ENCODE measurements around the gene PACS1.
A peak's percentile ranks its signal among the peaks of the same experiment; 100 is the strongest.
"Not testable (repeated sequence)": the region's sequence is repeated elsewhere in the genome, so short reads cannot be mapped to it uniquely, and the experiment has no call there.

The PACS1 gene

DNA sequence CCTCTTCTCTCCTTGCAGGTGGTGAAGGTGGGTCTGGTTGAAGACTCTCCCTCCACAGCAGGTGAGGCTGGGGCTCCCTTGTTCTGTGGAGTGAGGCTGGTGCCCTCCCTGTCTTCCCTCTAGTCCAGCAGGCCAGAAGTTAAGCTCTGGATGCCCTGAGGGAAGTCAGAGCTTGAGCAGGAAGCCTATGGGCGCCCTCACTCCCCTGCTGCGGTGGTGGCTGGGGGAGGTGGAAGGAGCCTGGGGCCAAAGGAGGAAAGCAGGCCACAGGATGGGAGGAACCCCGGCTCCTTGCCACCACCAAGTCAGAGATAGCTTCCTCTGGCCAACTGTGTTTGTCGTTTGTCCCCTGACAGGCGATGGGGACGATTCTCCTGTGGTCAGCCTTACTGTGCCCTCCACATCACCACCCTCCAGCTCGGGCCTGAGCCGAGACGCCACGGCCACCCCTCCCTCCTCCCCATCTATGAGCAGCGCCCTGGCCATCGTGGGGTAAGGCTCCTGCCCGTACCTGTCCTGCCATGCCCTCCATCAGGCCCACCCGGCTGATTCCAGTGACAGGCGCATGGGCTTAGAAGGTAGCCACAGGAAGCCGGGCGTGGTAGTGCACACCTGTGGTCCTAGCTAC lies 168.8 kb downstream of the PACS1 start:
- Histone ChIP-seq H3K27me3 (ENCODE audit: control insufficient read depth, insufficient read depth, low read length) (no peaks in the 10 kb centered on the region), H3K36me3 (ENCODE audit: control insufficient read depth, insufficient read depth, low read length) (peaks cover 17% of the 10 kb centered on the region), H3K4me1 (ENCODE audit: control insufficient read depth, insufficient read depth, low read length) (no peaks in the 10 kb centered on the region), H3K9ac (ENCODE audit: low read length) (no peak overlapping the region), H3K4me3 (ENCODE audit: low read length) (no peak overlapping the region), H3K27ac (ENCODE audit: low read depth, low read length) (no peak overlapping the region)

DNA sequence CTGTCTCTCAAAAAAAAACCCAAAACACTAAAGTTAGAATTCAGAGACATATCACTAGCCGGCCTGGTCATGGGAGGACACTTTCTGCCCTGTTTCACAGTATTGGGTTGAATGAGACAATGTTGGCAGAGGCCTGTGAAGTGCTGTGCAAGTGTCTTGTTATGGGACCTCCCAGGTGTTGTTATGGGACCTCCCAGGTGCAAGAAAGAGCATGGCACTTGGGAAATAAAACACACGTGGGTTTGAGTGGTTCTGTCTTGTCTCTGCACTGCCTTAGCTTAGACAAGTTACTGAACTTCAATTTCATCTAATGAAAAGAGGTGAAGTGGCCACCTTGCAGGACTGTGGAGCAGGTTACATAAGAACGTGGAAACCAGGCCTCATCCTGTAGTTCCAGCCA lies 169.4 kb downstream of the PACS1 start:
- H3K4me1 ChIP-seq (ENCODE audit: control insufficient read depth, insufficient read depth, low read length), result no peaks in the 10 kb centered on the region
- no peaks in the 10 kb centered on the region for H3K27me3 ChIP-seq (ENCODE audit: control insufficient read depth, insufficient read depth, low read length)
- no peak overlapping the region for H3K27ac ChIP-seq (ENCODE audit: low read depth, low read length)
- H3K4me3 ChIP-seq (ENCODE audit: low read length), result no peak overlapping the region
- H3K9ac ChIP-seq (ENCODE audit: low read length), result no peak overlapping the region
- H3K36me3 ChIP-seq (ENCODE audit: control insufficient read depth, insufficient read depth, low read length), result peaks cover 14% of the 10 kb centered on the region

DNA sequence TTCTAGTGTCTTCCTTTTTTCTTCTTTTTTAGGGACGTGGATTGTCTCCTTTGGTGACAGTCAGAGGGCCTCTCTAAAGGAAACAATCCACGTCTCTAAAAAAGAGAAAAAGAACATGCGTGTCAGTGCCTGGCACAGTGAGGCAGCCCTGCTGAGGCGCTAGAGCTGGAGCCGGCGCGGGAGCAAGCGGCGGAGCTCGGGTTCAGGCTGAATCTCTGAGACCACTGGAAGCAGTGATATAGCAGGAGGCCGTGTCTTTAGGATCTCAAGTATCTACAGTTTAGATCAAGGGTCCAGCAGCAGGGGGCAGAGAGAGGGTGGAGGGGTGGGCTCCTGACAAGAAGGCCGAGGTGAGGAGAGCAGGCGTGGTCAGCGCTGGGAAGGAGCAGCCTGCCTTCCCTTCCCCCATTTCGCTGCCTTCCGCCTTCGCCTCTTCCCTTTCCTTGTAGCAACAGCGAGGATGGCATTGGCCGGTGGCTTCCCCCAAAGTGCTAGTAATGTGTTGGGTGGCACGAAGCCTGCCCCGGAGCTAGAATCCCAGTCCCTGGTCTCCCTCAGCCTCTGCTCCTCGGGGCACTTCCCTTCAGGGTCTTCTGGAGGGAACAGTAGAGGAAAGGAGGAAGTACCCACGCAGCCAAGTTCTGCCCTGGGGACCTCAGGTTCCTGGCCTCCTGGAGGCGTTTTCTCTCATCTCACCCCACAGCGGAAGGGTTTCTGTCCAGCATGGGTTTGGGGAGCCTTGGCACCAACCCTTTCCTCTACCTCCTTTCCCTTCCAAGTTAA lies 170.1 kb downstream of the PACS1 start:
- Histone ChIP-seq H3K27me3 (ENCODE audit: control insufficient read depth, insufficient read depth, low read length) (no peaks in the 10 kb centered on the region), H3K36me3 (ENCODE audit: control insufficient read depth, insufficient read depth, low read length) (peaks cover 10% of the 10 kb centered on the region), H3K27ac (ENCODE audit: low read depth, low read length) (no peak overlapping the region), H3K4me1 (ENCODE audit: control insufficient read depth, insufficient read depth, low read length) (no peaks in the 10 kb centered on the region), H3K4me3 (ENCODE audit: low read length) (no peak overlapping the region), H3K9ac (ENCODE audit: low read length) (no peak overlapping the region)

DNA sequence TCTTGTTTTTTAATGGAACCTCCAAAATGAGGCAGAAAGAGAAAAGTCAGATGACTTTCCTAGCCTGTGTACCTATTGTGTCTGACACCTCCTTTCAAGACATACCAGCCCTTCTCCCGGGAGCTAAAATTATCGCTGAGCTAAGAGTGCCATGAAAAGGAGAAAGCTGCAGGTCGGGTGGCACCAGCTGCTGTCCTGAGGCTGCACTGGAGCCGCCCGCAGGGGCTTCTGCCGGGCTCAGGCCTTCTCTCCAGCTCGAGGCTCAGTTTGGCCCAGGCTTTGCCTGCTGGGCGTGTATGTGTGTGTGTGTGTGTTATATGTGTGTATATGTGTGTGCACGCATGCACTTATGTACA lies 170.7 kb downstream of the PACS1 start:
- Histone ChIP-seq H3K4me1 (ENCODE audit: control insufficient read depth, insufficient read depth, low read length) (no peaks in the 10 kb centered on the region), H3K36me3 (ENCODE audit: control insufficient read depth, insufficient read depth, low read length) (peaks cover 4% of the 10 kb centered on the region), H3K27me3 (ENCODE audit: control insufficient read depth, insufficient read depth, low read length) (no peaks in the 10 kb centered on the region), H3K27ac (ENCODE audit: low read depth, low read length) (no peak overlapping the region), H3K4me3 (ENCODE audit: low read length) (no peak overlapping the region), H3K9ac (ENCODE audit: low read length) (no peak overlapping the region)

DNA sequence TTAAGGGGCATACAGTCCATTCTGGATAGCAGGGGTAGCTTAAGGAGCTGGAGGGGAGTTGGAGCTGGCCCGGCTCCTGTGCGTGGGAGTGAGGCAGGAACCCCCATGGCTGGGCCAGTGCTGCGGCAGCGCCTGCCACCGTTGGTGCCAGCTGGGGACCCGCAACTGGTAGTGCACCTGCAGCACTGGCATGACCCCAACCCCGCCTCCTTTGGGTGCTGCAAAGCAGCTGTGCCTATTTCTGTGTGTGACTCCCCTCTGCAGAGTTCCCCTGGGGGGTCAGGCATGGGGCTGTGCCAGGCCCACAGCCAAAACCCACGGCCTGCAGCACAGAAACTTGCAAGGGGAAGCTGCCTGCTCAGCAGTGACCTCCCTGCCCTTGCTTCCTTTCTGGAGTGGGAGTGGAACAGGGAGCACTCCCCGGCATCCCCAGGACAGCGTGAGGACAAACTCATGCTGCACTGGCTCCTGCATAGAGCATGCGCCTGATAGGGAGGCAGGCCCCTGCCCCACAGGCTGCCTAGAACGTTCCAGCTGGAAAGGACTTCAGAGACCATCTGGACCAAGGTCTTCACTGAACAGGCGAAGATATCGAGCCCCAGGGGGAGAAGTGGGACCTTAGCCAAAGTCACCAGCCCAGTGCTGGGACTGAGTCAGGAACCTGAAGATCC lies 172.2 kb downstream of the PACS1 start:
- Histone ChIP-seq H3K27ac (ENCODE audit: low read depth, low read length) (no peak overlapping the region), H3K36me3 (ENCODE audit: control insufficient read depth, insufficient read depth, low read length) (peaks cover 3% of the 10 kb centered on the region), H3K9ac (ENCODE audit: low read length) (no peak overlapping the region)

DNA sequence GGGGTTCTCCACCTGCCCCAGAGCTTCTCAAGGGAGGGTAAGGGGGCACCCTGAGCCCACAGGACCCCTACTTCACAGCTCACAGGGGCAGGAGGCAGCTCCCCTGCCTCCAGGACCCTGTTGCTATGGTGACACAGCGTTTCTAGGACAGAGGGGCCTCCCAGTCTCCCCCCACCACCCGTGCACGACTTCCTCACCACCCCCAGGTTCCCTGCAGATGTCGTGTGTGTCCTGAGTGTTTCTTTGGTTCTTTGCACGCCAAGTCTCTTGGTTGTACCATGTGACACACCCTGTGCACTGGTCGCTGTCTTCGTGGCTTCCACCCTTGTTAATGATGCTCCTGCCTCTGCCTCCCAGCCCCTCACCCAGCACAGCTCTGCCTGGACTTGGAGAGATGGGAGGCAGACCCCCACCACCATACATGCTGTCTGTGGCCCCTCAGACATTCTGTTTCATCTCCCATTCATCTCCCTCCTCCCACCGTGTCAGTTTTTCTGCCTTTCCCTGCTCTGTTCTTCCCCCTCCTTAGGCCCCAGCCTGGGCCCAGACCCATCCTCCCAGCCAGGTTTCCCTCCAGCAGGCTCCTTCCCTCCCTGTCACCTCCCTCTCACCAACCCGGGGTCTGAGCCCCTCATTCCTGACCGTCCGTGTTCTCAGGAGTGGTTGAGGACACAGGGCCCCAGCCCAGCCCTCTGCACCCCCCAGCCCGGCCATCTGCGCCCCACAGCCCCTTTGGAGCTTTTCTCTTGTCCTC lies 173.9 kb downstream of the PACS1 start:
- Histone ChIP-seq H3K4me1 (ENCODE audit: control insufficient read depth, insufficient read depth, low read length) (no peaks in the 10 kb centered on the region), H3K36me3 (ENCODE audit: control insufficient read depth, insufficient read depth, low read length) (peaks cover 5% of the 10 kb centered on the region), H3K4me3 (ENCODE audit: low read length) (no peak overlapping the region), H3K9ac (ENCODE audit: low read length) (no peak overlapping the region), H3K27me3 (ENCODE audit: control insufficient read depth, insufficient read depth, low read length) (no peaks in the 10 kb centered on the region), H3K27ac (ENCODE audit: low read depth, low read length) (no peak overlapping the region)

More for the DNA sequence above, 172.2 kb downstream of the PACS1 start:
- Histone ChIP-seq H3K4me1 (ENCODE audit: control insufficient read depth, insufficient read depth, low read length) (no peaks in the 10 kb centered on the region), H3K27me3 (ENCODE audit: control insufficient read depth, insufficient read depth, low read length) (no peaks in the 10 kb centered on the region), H3K4me3 (ENCODE audit: low read length) (no peak overlapping the region)

DNA sequence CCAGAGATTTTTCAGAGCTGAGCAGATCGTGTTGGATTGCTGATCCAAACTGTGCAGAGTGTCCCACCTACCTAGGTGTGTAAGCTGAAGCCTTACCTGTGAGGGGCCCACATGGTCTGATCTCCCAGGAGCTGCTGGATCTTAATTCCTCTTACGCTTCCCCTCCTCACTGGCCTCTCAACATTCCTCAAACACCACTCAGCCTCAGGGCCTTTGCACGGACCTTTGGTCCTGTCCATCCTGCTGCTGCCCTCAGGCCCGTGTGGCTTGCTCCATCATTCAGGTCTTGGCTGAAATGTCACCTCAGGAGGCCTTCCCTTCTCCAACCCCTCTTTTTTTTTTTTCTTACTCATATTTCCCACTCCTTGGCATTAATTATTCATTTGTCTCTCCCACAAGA lies 177.2 kb downstream of the PACS1 start:
- peaks cover 5% of the 10 kb centered on the region for H3K36me3 ChIP-seq (ENCODE audit: control insufficient read depth, insufficient read depth, low read length)
- no peak overlapping the region for H3K9ac ChIP-seq (ENCODE audit: low read length)
- no peaks in the 10 kb centered on the region for H3K4me1 ChIP-seq (ENCODE audit: control insufficient read depth, insufficient read depth, low read length)
- no peak overlapping the region for H3K4me3 ChIP-seq (ENCODE audit: low read length)
- H3K27ac ChIP-seq (ENCODE audit: low read depth, low read length), result no peak overlapping the region
- no peaks in the 10 kb centered on the region for H3K27me3 ChIP-seq (ENCODE audit: control insufficient read depth, insufficient read depth, low read length)

DNA sequence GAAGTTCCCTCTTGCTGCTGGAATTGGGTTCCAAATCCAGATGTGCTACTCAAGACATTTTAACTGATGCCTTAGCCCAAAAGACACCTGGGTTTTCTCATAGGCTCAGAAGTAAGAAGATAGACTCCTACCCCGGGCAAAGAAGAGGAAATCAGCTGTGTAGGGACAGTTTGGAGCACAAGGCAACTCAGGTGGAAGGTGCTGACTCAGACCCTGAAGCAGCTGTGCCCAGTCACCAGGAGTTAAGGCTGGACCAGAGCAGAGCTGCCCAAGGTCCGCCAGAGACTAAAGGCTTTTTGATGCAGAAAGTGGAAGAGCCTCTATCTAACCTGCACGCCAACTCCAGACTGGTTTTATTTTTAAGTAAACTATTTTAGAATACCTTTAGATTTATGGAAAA lies 177.7 kb downstream of the PACS1 start:
- Histone ChIP-seq H3K9ac (ENCODE audit: low read length) (no peak overlapping the region), H3K4me3 (ENCODE audit: low read length) (no peak overlapping the region), H3K4me1 (ENCODE audit: control insufficient read depth, insufficient read depth, low read length) (no peaks in the 10 kb centered on the region), H3K36me3 (ENCODE audit: control insufficient read depth, insufficient read depth, low read length) (peaks cover 5% of the 10 kb centered on the region), H3K27me3 (ENCODE audit: control insufficient read depth, insufficient read depth, low read length) (no peaks in the 10 kb centered on the region), H3K27ac (ENCODE audit: low read depth, low read length) (no peak overlapping the region)

DNA sequence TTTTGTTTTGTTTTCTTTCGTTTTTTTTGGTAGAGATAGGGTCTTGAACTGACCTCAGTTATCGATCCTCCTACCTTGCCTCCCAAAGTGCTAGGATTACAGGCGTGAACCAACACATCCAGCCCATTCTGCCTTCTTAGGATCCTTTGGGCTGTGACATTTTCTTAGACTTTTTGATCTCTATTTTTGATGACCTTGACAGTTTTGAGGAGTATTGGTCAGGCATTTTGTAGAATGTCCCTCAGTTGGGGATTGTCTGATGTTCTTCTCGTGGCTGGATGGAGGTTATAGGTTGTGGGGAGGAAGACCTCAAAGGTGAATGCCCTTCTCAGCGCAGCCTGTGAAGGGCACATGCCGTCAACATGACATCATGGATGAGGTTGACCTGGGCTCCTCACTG lies 178.8 kb downstream of the PACS1 start:
- peaks cover 2% of the 10 kb centered on the region for H3K36me3 ChIP-seq (ENCODE audit: control insufficient read depth, insufficient read depth, low read length)
- H3K27ac ChIP-seq (ENCODE audit: low read depth, low read length), result no peak overlapping the region
- H3K4me1 ChIP-seq (ENCODE audit: control insufficient read depth, insufficient read depth, low read length), result no peaks in the 10 kb centered on the region

DNA sequence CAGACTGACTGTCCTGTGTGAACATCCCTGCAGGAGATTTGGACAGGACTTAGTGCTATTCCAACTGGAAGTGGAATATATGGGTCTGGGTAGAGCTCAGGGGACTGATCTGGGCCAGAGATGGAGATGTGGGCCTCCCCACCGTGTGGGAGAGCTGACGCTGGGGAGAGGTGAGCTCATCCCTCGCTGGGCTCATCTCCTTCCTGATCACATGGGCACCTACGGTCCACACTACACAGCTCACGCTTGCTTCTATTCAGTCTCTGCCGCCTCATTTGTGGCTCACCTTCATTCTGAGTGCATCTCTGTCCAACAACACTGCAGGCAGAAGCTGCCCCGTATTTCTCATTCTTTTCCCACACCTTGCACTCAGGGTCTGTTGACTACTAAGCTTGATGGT lies 181.7 kb downstream of the PACS1 start:
- no peak overlapping the region for H3K4me3 ChIP-seq (ENCODE audit: low read length)
- no peaks in the 10 kb centered on the region for H3K4me1 ChIP-seq (ENCODE audit: control insufficient read depth, insufficient read depth, low read length)
- no peaks in the 10 kb centered on the region for H3K27me3 ChIP-seq (ENCODE audit: control insufficient read depth, insufficient read depth, low read length)
- H3K27ac ChIP-seq (ENCODE audit: low read depth, low read length), result no peak overlapping the region
- H3K36me3 ChIP-seq (ENCODE audit: control insufficient read depth, insufficient read depth, low read length), result peaks cover 2% of the 10 kb centered on the region
- no peak overlapping the region for H3K9ac ChIP-seq (ENCODE audit: low read length)

More for the DNA sequence above, 178.8 kb downstream of the PACS1 start:
- no peak overlapping the region for H3K9ac ChIP-seq (ENCODE audit: low read length)
- no peaks in the 10 kb centered on the region for H3K27me3 ChIP-seq (ENCODE audit: control insufficient read depth, insufficient read depth, low read length)
- no peak overlapping the region for H3K4me3 ChIP-seq (ENCODE audit: low read length)

DNA sequence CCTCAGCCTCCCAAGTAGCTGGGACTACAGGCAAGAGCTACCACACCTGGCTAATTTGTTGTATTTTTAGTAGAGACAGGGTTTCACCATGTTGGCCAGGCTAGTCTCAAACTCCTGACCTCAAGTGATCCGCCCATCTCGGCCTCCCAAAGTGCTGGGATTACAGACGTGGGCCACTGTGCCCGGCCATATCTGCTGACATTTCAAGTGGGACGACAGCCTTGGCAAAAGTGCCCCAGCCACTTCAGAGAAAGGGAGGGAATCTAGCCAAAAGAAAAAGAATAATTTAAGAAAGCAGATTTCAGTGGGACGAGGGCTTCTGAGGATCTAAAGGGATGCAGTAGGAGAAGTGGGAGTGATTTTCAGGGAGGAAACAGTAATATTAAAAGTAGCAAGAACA lies 183.0 kb downstream of the PACS1 start:
- not testable (repeated sequence) for H3K4me3 ChIP-seq (ENCODE audit: low read length); H3K9ac ChIP-seq (ENCODE audit: low read length); H3K27me3 ChIP-seq (ENCODE audit: control insufficient read depth, insufficient read depth, low read length); H3K4me1 ChIP-seq (ENCODE audit: control insufficient read depth, insufficient read depth, low read length); H3K27ac ChIP-seq (ENCODE audit: low read depth, low read length); H3K36me3 ChIP-seq (ENCODE audit: control insufficient read depth, insufficient read depth, low read length)

DNA sequence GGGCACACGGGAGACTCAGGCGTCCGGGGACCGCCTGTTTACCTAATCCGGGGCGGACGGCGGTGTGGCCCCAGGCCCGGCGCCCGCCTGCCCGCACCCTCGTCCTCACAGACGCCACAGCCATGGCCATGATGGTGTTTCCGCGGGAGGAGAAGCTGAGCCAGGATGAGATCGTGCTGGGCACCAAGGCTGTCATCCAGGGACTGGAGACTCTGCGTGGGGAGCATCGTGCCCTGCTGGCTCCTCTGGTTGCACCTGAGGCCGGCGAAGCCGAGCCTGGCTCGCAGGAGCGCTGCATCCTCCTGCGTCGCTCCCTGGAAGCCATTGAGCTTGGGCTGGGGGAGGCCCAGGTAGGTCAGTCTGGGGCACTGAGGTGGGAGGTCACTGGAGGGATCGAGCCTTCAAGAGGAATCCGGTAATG lies 188.4 kb downstream of the PACS1 start:
- Histone ChIP-seq H3K4me3 (ENCODE audit: low read length) (peak overlapping the region; percentile 86), H3K27ac (ENCODE audit: low read depth, low read length) (peak overlapping the region; percentile 48), H3K36me3 (ENCODE audit: control insufficient read depth, insufficient read depth, low read length) (peaks cover 9% of the 10 kb centered on the region), H3K9ac (ENCODE audit: low read length) (peak overlapping the region; percentile 68), H3K4me1 (ENCODE audit: control insufficient read depth, insufficient read depth, low read length) (peaks cover 4% of the 10 kb centered on the region), H3K27me3 (ENCODE audit: control insufficient read depth, insufficient read depth, low read length) (no peaks in the 10 kb centered on the region)
